NCI-H526 treated with DMSO at 0.1 percent for 48 hours (cell line): Measurements from ENCODE around the gene ADGRD1.
"Not testable (repeated sequence)": the region's sequence is repeated elsewhere in the genome, so short reads cannot be mapped to it uniquely, and the experiment has no call there.

ENCODE experiments used
- DNase-seq: peaks from one replicate; lab custom pipeline; 2025; lab: John Stamatoyannopoulos, UW

The ADGRD1 gene

DNA sequence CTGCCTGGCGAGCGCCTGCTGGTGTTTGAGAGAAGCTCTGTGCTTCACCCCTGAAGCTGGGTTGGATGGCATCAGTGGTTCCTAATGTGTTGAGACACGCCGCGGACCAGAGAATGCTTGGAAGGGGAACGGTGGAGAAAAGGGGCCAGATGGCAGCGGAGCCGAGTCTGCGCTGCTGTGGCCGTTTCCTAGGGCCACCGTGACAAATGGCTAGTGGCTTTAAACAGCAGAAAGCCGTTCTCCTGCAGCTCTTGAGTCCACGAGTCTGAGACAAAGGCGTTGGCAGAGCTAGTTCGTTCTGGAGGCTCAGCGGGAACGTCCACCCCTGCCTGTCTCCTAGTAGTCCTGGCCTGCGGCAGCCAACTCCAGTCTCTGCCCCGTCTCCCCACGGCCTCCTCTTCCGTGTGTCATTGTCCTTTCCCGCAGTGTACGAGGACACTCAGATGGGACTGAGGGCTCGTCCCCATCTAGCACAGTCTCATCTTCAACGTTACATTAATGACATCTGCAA lies 103.6 kb downstream of the ADGRD1 start:
- DNase-seq: no peak

DNA sequence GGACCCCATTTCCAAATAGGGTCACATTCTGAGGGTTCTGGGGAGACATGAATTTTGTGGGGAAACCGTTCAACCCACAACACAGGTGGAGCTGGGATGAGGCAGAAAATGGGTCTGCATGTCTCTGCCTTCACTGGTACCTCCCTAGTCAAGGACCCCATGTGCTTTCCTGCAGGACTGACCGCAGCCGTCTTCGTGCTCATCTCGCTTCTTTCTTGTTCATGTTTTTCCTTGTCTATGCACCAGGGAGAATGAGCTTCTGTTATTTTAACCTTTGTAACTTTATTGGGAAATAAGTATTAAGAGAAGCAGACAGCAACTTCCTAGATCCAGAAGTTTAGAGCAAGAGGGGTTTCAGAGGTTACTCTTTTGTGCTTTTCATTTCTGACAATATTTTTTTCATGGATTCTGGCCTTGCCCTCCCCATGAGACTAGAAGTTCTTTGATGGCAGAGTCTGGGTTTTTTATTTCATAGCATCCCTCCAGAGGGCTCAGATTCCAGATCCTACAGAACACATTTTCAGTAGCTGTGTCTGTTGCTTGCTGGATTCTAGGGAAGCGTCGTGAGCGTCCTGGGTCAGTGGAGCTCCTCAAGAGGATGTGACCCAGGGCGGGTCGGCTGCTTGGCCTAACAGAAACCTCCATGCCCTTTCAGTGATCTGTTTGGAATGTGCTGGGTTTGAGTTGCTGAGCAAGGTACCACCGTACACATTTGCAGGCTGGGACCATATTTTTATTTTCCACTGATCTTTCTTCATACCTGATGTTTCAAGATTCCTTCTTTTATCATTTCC lies 104.2 kb downstream of the ADGRD1 start:
- no peak for DNase-seq

DNA sequence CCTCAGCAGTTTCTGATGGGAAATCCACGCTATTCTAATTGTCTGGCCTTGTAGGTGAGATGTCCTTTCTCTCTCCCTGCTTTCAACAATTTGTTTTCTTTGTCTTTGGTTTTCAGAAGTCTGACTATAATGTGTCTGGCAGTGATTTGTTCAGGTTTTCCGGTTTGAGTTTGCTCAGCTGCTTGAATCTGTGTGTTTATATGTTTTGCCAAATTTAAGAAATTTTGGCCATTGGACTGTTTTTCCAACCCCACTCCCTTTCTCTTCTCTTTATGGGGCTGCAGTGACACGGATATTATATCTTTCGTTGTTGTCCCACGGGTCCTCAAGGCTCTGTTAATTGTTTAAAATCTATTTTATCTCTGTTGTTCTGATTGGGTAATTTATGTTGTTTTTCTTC lies 105.0 kb downstream of the ADGRD1 start:
- no peak for DNase-seq

DNA sequence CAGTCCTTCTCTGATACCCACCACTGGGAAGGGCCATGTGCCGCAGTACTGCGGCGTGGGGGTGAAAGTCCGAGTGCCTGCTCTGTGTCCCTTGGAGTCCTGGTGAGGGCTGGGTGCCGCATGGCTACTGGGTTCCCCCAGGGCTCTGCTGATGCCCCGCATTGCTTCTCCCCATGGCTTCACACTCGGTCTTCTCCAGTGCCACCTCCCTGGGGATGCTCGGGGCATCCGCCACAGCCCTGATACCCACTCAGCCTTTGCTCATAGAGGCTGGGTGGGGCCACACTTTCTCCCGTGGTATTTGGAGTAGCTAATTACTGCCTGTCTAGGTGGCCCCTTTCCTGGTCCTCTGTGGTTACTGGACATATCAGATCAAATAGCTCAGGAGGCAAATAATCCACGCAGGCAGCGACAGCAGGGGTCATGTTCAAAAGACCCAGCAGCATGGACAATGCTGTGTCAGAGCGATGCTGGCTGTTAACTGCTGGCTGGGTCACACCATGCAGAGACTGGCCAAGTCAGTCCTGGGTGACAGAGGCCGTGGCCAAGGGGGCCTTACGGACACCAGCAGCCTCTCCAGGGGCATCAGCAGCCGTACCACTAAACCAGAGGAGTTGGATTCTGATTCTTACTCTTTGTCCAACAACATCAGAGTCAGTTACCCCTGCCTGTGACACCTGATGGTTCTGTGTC lies 106.5 kb downstream of the ADGRD1 start:
- DNase-seq: no peak

- DNase-seq: no peak
Observed at GRCh38 chr12:131061041-131061806, 107.5 kb downstream of the ADGRD1 start.

GRCh38 chr12:131063413-131063812 lies 109.7 kb downstream of the ADGRD1 start:
- no peak for DNase-seq

DNA sequence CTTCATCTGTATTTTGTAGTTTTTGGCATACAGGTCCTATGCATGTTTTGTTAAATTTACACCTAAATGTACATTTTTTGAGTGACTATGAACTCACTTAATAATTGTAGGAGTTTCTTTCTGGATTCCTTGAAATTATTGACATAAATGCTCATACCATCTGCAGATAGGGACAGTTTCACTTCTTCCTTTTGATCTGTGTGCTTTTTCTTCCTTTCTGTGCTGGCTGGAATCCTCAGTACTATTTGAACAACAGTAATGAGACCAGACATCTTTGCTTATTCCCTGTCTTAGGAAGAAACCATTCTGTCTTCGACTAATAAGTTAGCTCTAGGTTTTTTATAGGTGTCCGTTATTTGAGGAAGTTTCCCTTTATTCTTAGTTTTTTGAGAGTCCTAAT lies 110.3 kb downstream of the ADGRD1 start:
- no peak for DNase-seq

DNA sequence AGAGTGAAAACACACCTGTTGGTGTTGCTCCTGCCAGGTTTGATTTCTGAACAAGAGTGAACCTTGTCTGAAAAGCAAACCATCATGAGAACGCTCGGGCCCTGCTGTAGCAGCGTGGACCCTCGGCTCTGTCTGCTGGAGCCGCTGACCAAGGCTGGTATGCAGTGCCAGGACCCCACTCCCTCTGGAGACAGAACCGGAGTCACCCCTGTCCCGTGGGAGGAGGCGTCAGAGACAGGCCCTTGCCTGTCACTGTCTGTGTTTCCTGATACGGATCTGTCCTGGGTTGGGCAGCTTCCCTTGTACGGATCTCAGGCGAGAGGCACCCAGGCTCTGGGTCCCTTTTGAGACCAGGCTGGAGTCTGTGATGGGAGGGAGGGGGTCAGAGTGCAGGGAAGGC lies 111.6 kb downstream of the ADGRD1 start:
- no peak for DNase-seq

DNA sequence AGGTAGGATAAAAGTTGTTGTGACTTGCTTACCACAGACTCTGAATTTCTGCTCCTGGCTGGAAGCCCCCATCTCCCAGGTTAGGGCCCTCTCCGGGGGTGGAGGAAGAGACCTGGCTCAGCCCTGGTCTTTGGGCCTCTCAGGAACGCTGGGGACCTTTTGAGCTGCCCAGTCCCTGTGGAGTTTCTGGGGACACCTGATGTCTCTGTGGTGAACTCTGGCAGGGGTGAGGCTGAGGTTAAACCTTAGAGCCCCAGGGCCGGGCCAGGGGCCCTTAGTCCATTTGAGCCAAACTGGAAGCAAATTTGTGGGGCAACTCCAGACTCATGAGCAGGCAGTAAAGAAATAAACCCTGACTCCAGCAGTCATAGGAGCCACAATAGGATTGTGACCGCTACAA lies 112.1 kb downstream of the ADGRD1 start:
- DNase-seq: no peak

DNA sequence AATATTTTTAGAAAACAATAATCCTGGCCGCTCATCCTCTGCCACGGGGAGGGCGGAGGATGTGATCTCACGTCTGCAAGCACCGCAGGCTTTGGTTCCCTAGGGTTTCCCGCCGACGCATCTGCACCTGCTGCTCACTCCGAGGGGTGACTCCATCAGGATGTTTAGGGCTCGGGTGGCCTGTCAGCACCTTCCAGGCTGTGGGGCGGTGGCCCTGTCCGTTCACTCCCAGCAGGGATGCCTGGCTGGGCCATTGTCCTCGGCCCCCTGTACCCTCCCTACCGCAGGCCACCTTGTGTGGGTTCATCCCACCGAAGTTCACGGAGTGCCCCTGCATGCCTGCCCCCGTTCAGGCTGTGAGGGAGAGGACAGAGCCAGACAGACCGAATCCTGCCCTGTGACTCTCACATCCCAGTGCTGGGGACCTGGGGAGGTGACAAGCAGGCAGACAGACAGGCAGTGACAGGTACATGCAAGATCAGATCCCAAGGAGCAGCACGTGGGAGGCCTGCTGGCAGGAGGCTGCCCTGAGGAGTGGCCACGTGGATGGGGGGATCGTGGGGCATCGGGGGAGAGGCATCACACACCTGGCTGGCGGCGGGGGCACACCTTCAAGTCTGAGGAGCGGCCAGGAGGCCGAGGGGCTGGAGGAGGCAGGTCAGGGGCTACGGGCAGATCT lies 112.6 kb downstream of the ADGRD1 start:
- no peak for DNase-seq

GRCh38 chr12:131066886-131067490 lies 113.3 kb downstream of the ADGRD1 start:
- DNase-seq: no peak

- DNase-seq: no peak
Observed at GRCh38 chr12:131067981-131068851, 114.5 kb downstream of the ADGRD1 start.

DNA sequence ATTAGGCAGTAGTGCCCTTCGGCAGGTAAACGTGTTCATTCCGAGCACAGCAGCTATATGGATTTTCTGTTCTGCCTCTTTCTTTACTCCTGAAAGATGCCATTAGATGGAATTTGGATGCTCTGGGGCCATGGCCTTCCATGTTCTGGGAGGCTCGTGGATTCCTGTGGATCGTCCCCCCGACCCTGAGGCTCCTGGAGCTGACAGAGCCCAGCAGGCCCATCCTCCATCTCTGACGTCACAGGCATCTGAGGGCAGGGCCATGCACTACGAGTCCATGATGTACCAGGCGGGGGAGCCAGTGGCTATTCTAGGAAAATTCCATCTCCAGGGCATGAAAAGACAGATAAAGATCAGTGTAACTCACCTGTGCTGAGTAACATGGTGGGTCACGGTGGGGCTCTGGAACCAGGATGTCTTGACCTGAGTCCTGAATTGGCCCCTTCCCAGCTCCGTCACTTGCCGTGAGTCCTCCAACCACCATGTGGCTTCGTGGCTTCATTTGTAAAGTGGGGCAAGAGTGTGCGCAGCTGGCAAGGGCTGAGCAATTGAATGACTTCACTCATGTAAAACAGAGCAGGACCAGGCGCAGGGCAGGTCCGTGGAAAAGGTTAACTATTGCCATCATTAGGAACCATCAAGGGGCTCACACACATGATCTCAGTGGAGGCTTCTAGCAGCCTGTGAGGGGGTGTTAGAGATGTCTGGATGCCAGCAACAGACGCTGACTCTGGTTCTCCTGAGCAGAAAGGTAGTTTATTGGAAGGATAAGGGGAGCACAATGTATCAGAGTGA lies 115.4 kb downstream of the ADGRD1 start:
- not testable (repeated sequence) for DNase-seq

GRCh38 chr12:131070136-131070535 lies 116.4 kb downstream of the ADGRD1 start:
- DNase-seq: not testable (repeated sequence)

GRCh38 chr12:131070668-131071067 lies 117.0 kb downstream of the ADGRD1 start:
- not testable (repeated sequence) for DNase-seq

GRCh38 chr12:131071234-131071820 lies 117.6 kb downstream of the ADGRD1 start:
- not testable (repeated sequence) for DNase-seq

DNA sequence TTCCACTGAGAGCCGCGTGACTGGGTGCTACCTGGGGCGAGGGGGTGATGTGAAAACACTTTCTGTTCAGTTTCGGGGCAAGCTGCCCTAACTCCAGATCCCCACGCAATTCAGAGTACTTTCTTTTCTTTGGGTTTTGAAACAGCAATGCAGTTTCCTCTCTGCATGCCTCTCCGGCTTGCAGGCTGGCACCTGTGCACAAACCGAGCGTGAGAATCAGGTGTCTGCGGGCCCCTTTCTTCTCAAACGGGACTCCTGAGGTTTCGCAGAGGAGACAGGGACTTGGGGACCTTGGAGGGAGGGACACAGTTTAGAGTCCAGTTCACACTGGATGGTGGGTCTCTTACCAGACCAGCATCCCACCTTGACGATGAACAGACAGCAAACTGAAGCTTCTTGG lies 118.2 kb downstream of the ADGRD1 start:
- not testable (repeated sequence) for DNase-seq

DNA sequence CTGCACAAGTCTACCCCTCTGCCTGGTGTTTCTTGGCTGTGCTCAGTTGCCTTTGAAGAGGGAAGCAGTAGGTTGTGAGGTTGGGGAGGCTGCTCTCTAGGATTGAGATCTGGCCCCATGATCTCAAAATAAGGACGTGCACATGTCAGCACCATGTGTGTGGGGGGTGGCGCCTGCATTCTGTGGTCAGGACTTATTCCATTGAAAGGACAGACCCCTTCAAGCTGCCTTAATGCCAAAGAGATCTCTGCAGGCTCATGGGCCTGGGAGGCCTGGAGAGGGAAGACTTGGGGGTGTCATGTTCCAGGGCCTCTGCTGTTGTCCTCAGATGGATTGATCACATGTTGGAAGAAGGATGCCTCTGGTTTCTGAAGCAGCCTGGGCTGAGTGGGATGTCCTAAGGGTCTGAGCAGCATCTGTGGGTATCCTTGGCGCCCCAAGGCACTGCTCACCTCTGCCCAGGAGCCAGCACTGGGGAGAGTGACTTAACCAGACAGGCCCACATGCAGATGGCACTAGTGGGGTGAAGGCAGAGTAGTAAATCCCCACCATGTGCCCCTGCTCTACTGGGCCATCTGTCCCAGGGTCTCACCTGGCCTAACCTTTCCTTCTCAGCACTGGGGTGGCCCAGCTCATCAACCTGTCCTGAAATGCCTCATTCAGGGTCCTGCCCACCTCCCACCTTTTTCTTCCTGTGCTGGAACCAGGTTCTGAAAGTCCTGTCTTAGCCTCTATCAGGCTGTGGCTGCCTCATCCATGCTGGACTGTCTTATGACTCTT lies 118.9 kb downstream of the ADGRD1 start:
- DNase-seq: no peak
